GM12801 (cell line): Measurements from ENCODE around the gene PLCD1.

Experiments used
- TF ChIP-seq, protein P1 (sequence below): IDR thresholded peaks from one replicate; pipeline ENCODE4 v1.5.1; 2011; ENCODE audit warnings: control low read depth; ENCODE audit not compliant: insufficient read length; ENCODE audit errors: extremely low read depth

Gene PLCD1

DNA sequence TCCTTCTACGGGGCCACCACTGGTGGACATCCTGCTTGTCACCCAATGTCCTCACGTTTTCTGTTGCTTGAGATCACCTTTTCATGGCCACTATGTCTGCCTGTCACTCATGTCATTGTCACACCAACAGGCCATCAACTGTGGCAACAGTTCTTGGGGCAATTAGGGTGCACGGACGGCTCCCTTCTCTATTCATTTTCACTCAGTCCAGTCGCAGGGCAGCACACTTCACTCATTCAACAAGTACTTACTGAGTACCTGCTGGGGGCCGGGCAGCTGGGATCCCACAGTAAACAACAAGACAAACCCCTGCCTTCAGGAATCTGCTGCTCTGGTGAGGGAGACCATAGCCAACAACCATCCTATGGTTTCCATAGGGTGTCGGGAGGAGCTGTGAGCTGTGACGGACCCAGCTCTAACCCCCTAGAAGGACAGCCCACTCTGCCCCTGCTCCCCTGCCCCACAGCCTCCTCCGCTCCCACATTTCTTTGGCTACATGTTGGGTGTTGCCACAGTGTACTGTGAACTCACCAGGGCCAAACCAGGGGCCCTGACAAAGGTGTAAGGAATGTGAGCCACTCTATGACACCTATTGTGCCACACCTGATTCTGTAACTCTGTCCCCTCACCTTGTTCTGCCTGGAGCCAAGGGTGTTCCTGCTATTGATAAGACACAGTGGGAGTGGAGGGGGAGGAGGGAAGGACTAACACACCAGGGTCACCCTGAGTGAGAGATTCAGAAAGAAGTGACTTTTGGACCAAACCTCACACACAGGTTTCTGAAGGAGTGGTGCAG is 37.0 kb downstream of the PLCD1 start:
- TF ChIP-seq, protein P1, sequence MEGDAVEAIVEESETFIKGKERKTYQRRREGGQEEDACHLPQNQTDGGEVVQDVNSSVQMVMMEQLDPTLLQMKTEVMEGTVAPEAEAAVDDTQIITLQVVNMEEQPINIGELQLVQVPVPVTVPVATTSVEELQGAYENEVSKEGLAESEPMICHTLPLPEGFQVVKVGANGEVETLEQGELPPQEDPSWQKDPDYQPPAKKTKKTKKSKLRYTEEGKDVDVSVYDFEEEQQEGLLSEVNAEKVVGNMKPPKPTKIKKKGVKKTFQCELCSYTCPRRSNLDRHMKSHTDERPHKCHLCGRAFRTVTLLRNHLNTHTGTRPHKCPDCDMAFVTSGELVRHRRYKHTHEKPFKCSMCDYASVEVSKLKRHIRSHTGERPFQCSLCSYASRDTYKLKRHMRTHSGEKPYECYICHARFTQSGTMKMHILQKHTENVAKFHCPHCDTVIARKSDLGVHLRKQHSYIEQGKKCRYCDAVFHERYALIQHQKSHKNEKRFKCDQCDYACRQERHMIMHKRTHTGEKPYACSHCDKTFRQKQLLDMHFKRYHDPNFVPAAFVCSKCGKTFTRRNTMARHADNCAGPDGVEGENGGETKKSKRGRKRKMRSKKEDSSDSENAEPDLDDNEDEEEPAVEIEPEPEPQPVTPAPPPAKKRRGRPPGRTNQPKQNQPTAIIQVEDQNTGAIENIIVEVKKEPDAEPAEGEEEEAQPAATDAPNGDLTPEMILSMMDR = no peak

- TF ChIP-seq, protein P1 = no peak
These were observed 37.6 kb downstream of the PLCD1 start for GRCh38 chr3:37991823-37992222.

- TF ChIP-seq, protein P1 = no peak
These were observed 38.3 kb downstream of the PLCD1 start for GRCh38 chr3:37991109-37991508.

DNA sequence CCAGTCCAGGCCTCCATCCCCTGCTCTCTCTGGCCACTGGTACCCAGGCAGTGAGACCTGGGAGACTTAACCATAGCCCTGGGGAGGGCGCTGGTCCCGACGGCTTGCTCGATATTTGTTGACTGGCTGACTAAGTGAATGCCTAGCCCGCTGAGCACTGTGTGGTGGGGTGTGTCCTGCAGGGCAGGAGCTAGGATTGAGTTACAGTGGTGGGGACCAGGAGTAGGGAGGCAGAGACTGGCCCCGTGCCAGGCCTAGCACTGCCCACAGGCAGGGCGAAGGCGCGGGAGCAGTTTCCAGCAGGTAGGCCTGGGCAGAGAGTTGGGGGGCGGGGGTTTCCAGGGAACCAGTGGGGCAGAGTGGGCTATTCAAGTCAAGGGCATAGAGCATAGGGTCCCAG is 38.9 kb downstream of the PLCD1 start, which contains the start of gene VILL:
Gene VILL, plus strand, starts transcription at position 260 of the 400 bp plus-strand sequence. CDS start 2,887 bp downstream, outside the sequence.
- TF ChIP-seq, protein P1 = no peak

GRCh38 chr3:37989821-37990480 is 39.5 kb downstream of the PLCD1 start:
- TF ChIP-seq, protein P1 = no peak

DNA sequence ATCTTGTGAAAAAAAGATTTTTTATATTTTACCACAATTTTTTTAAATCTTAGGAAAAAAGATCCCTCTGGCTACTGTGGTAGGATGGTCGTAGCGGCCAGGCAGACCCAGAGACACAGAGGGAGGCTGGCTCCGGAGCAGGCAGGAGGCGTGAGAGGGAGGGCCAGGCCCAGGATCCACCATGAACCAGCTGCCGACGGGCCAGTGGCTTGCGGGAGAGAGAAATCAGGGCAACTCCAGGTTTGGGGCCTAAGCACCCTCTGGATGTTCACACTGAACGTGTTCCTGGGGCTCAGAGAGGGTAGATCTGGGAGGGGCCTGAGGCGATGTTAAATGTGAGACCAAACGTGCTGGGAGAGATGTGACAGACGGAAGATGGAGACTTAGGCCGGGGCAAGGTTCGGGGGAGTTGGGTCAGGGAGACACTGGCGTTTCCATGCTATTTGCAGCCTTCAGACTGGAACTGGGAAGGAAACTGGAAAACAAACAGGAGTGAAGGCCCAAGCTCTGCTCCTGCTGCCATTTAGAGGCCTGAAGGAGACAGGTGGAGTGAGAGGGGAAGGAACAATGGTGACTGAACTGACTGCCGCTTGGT is 40.4 kb downstream of the PLCD1 start:
- TF ChIP-seq, protein P1 = no peak

DNA sequence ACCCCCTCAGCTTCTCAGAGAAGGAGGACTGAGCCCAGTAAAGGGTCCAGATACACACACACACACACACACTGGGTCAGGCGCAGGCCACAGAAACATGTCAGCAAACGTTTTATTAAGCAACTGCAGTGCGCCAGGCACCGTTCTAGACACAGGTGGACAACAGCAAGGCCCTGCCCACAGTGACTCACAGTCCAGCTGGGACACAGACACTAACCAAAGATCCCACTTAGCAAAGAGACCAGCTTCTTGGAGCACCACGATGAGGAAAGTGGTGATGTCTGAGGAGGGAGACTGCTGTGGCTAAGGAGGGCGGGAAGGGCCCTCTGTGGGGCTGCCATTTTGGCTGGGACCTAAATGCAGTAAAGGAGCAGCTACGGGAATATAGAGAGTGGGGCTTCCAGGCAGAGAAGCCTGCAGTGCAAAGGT is 41.7 kb downstream of the PLCD1 start:
- TF ChIP-seq, protein P1 = no peak
